K562 (cell line): ENCODE measurements around the gene RAPGEFL1. TPM values are rescaled to one million over a fixed set of nuclear protein-coding genes. Genes with fewer than 3 reads are reported as not detected.
A peak's percentile ranks its signal among the peaks of the same experiment; 100 is the strongest.

ENCODE experiments used
- BHLHE40 ChIP-seq: IDR thresholded peaks from 2 replicates; pipeline ENCODE4 v1.6.1; 2011; ENCODE audit warnings: low read length, improper control_type of control experiment
- BRF2 ChIP-seq: IDR thresholded peaks from 3 replicates; pipeline ENCODE4 v1.6.1; 2011; ENCODE audit warnings: borderline replicate concordance, mild to moderate bottlenecking; ENCODE audit not compliant: insufficient read length, insufficient read depth
- EHMT2 ChIP-seq: fragments of 450-650 bp; IDR thresholded peaks from 2 replicates; pipeline ENCODE4 v1.6.1; 2018; ENCODE audit warnings: antibody characterized with exemption
- ERF ChIP-seq: fragments of 450-650 bp; formaldehyde crosslinking; IDR thresholded peaks from 2 replicates; pipeline ENCODE4 v1.4.0; 2020; ENCODE audit warnings: mild to moderate bottlenecking, mixed read lengths
- OTX1 ChIP-seq: fragments of 450-650 bp; formaldehyde crosslinking; IDR thresholded peaks from 2 replicates; pipeline ENCODE4 v1.4.0; 2022; ENCODE audit warnings: mild to moderate bottlenecking
- TAF15 ChIP-seq: fragments of 200-400 bp; formaldehyde crosslinking; IDR thresholded peaks from 2 replicates; pipeline ENCODE4 v1.6.1; 2017; ENCODE audit warnings: mild to moderate bottlenecking, low read depth, low read length, moderate library complexity
- TCF15 ChIP-seq: fragments of 250-450 bp; sonication (Bioruptor Pico); IDR thresholded peaks from 2 replicates; pipeline ENCODE4 v1.8.0; 2022; ENCODE audit warnings: moderate library complexity, mild to moderate bottlenecking, inconsistent platforms
- TCF3 ChIP-seq: sonication (generic); formaldehyde crosslinking; IDR thresholded peaks from 2 replicates; pipeline ENCODE4 v1.4.0; 2020; ENCODE audit warnings: mild to moderate bottlenecking, missing genetic modification reagents
- ZBTB26 ChIP-seq: fragments of 450-650 bp; formaldehyde crosslinking; IDR thresholded peaks from 2 replicates; pipeline ENCODE4 v1.4.0; 2022; ENCODE audit warnings: missing genetic modification characterization
- ZBTB40 ChIP-seq, 2 experiments: fragments of 450-650 bp in 1 of 2; sonication (generic) in 1 of 2; formaldehyde crosslinking in 1 of 2; IDR thresholded peaks; 2 replicates each; pipeline versions ENCODE4 v1.7.1 to v1.9.0; 2016 to 2022; ENCODE audit warnings: inconsistent platforms in 1 of 2, mild to moderate bottlenecking in 1 of 2, missing genetic modification reagents in 1 of 2
- ZBTB8A ChIP-seq: fragments of 450-650 bp; IDR thresholded peaks from 2 replicates; pipeline ENCODE4 v1.6.1; 2018; ENCODE audit warnings: mild to moderate bottlenecking, moderate library complexity; ENCODE audit not compliant: partially characterized antibody
- ZC3H11A ChIP-seq: IDR thresholded peaks from 2 replicates; pipeline ENCODE4 v1.6.1; 2012; ENCODE audit warnings: low read depth, low read length, improper control_type of control experiment
- ZNF740 ChIP-seq, 3 experiments: fragments of 200-800 bp in 1 of 3; sonication (Bioruptor generic) in 1 of 3; sonication (generic) in 1 of 3; formaldehyde crosslinking in 1 of 3; IDR thresholded peaks; 2 replicates each; pipeline versions ENCODE4 v1.6.1 to v1.8.0; 2016 to 2022; ENCODE audit warnings: mild to moderate bottlenecking in 2 of 3, missing compliant biosample characterization in 2 of 3, missing genetic modification characterization in 2 of 3, missing genetic modification reagents in 1 of 3
- polyA plus RNA-seq, 8 experiments: library from polyadenylated mRNA; depleted of rRNA in 4 of 8; stranded (reverse) in 5 of 8; unstranded in 3 of 8; fragments of >200 nt; fragmentation: Nextera tagmentation in 2 of 8; fragmentation: Illumina TruSeq in 1 of 8; extraction: Ambion mirVana in 2 of 8; extraction: Trizol in 1 of 8; gene quantifications; 2 replicates each; pipeline versions ENCODE4 v1.2.1 to v1.2.3, GENCODE V29; 2011 to 2014; ENCODE audit warnings: inconsistent platforms in 1 of 8, missing spikeins in 1 of 8
- total RNA-seq, 7 experiments: library from RNA; depleted of rRNA in 6 of 7; stranded (reverse); fragments of >200 nt in 6 of 7; fragmentation: Illumina TruSeq in 2 of 7; extraction: Trizol in 2 of 7; gene quantifications; 2 replicates each; pipeline versions ENCODE4 v1.2.1 to v1.2.3, GENCODE V29; 2011 to 2021; ENCODE audit warnings: low replicate concordance in 1 of 7

RAPGEFL1 gene
- total and polyA plus RNA-seq, 9 of the 15 experiments (the other 6 are each of a cell fraction or from before 2014, with no cell fraction given): 0.18 to 4.1 (median 2.1) TPM

- TF ChIP-seq OTX1 (CRISPR knock-in tag): peak; percentile 90; the same call in 1 of the 2 replicates
- TF ChIP-seq ZBTB26: peak; percentile 78; the same call in 1 of the 2 replicates
- TF ChIP-seq TAF15: no peak
- peak; percentile 68 for TF ChIP-seq EHMT2
- TF ChIP-seq TCF3 (CRISPR knock-in tag): no peak
- no peak for TF ChIP-seq BHLHE40
- no peak for TF ChIP-seq TCF15 (CRISPR knock-in tag)
- TF ChIP-seq ERF (CRISPR knock-in tag): no peak
- TF ChIP-seq ZBTB40 (IDR thresholded peaks at IDR 0.05): peak; percentile 57
- no peak for TF ChIP-seq ZBTB40 (CRISPR knock-in tag; IDR thresholded peaks at IDR 0.05)
- no peak for TF ChIP-seq ZNF740 (CRISPR knock-in tag; IDR thresholded peaks at IDR 0.05)
- TF ChIP-seq ZNF740 (tag; IDR thresholded peaks at IDR 0.05): no peak
- no peak for TF ChIP-seq ZC3H11A
- no peak for TF ChIP-seq BRF2
- no peak for TF ChIP-seq ZBTB8A
Measured at GRCh38 chr17:40219594-40220338, 42.5 kb downstream of the RAPGEFL1 start (continued).
